ENCODE measurements around the gene S100A1.

DNA sequence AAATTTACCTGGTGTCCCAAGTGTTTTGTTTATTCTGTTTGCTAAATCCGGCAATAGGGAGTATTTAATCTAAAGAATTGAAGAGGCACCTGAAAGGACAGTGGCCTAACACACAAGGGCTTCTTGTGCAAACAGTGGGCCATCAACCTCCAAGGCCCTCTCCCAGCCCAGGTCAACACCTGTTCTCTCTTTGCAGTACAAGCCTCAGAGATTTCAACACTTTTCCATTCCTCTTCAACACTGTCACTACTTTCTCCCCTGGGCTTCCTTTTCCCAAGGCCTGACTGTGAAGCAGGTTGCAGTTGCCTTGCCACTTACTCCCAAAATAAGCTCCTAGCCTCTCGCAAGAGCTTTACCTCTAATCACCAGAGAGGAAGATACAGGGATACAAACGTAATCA is 27.1 kb downstream of the S100A1 start:
- TF ChIP-seq, protein P1, sequence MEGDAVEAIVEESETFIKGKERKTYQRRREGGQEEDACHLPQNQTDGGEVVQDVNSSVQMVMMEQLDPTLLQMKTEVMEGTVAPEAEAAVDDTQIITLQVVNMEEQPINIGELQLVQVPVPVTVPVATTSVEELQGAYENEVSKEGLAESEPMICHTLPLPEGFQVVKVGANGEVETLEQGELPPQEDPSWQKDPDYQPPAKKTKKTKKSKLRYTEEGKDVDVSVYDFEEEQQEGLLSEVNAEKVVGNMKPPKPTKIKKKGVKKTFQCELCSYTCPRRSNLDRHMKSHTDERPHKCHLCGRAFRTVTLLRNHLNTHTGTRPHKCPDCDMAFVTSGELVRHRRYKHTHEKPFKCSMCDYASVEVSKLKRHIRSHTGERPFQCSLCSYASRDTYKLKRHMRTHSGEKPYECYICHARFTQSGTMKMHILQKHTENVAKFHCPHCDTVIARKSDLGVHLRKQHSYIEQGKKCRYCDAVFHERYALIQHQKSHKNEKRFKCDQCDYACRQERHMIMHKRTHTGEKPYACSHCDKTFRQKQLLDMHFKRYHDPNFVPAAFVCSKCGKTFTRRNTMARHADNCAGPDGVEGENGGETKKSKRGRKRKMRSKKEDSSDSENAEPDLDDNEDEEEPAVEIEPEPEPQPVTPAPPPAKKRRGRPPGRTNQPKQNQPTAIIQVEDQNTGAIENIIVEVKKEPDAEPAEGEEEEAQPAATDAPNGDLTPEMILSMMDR (conservative IDR thresholded peaks at IDR 0.05) = no peak
- no peak for TF ChIP-seq EZH2 (IDR thresholded peaks at IDR 0.05; ENCODE audit: low read depth)

All from PC-9 (cell line).